HL-60 (cell line): Measurements from ENCODE around the gene FMR1.

ENCODE experiments used
- DNase-seq, 2 experiments: peaks; one replicate each; pipeline ENCODE4 v3.0.0-alpha.2; 2010 to 2020; ENCODE audit warnings: low read depth in 1 of 2, low spot score in 1 of 2
- H3K27ac ChIP-seq: fragments of 250-450 bp; sonication (Bioruptor Pico); replicated peaks from 2 replicates; pipeline ENCODE4 v1.5.1; 2020; ENCODE audit warnings: mild to moderate bottlenecking, moderate library complexity
- H3K27me3 ChIP-seq: fragments of 250-450 bp; sonication (Bioruptor Pico); 2 replicates; pipeline ENCODE4 v1.5.1; 2021; ENCODE audit warnings: mild to moderate bottlenecking, moderate library complexity; ENCODE audit not compliant: insufficient read depth, poor library complexity, severe bottlenecking
- H3K4me3 ChIP-seq: replicated peaks from 2 replicates; pipeline ENCODE4 v1.5.1; 2011; ENCODE audit warnings: mild to moderate bottlenecking, control low read depth, low read length; ENCODE audit not compliant: insufficient read depth
- GABPA ChIP-seq: IDR thresholded peaks from 2 replicates; pipeline ENCODE4 v1.6.1; 2012; ENCODE audit warnings: low read depth
- POLR2AphosphoS5 ChIP-seq: IDR thresholded peaks from 2 replicates; pipeline ENCODE4 v1.6.1; 2012; ENCODE audit warnings: low read depth
- SPI1 ChIP-seq: IDR thresholded peaks from 2 replicates; pipeline ENCODE4 v1.6.1; 2012; ENCODE audit warnings: low read depth, mild to moderate bottlenecking, borderline replicate concordance
- TF ChIP-seq, protein P1 (sequence below): IDR thresholded peaks from 2 replicates; pipeline ENCODE4 v1.6.1; 2012; ENCODE audit warnings: low read depth; ENCODE audit not compliant: insufficient replicate concordance
- TF ChIP-seq, protein P2 (sequence below): IDR thresholded peaks from one replicate; pipeline ENCODE4 v1.5.1; 2011; ENCODE audit warnings: low read length, control low read depth, inconsistent platforms; ENCODE audit not compliant: insufficient read depth

Gene FMR1

DNA sequence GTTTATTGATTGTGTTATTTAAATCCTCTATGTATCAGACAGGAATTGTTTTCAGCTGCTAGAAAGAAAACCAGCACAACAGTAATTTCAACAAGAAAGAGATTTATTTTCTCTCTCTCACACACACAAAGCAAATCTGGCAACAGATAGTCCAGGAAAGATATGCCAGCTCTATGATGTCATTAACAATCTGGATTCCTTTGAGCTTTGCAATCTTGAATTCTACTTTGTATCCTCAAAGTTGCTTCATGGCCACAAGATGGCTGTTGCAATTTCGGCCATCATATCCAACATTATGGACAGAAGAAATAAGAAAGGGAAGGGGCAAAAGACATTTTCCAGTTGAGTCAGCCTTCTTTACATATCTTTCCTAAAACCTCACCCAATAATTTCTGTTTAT, 19.8 kb upstream of the FMR1 start:
- TF ChIP-seq, protein P1, sequence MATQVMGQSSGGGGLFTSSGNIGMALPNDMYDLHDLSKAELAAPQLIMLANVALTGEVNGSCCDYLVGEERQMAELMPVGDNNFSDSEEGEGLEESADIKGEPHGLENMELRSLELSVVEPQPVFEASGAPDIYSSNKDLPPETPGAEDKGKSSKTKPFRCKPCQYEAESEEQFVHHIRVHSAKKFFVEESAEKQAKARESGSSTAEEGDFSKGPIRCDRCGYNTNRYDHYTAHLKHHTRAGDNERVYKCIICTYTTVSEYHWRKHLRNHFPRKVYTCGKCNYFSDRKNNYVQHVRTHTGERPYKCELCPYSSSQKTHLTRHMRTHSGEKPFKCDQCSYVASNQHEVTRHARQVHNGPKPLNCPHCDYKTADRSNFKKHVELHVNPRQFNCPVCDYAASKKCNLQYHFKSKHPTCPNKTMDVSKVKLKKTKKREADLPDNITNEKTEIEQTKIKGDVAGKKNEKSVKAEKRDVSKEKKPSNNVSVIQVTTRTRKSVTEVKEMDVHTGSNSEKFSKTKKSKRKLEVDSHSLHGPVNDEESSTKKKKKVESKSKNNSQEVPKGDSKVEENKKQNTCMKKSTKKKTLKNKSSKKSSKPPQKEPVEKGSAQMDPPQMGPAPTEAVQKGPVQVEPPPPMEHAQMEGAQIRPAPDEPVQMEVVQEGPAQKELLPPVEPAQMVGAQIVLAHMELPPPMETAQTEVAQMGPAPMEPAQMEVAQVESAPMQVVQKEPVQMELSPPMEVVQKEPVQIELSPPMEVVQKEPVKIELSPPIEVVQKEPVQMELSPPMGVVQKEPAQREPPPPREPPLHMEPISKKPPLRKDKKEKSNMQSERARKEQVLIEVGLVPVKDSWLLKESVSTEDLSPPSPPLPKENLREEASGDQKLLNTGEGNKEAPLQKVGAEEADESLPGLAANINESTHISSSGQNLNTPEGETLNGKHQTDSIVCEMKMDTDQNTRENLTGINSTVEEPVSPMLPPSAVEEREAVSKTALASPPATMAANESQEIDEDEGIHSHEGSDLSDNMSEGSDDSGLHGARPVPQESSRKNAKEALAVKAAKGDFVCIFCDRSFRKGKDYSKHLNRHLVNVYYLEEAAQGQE, result no peak
- TF ChIP-seq SPI1 (no peak), POLR2AphosphoS5 (no peak), GABPA (no peak)
- TF ChIP-seq, protein P2, sequence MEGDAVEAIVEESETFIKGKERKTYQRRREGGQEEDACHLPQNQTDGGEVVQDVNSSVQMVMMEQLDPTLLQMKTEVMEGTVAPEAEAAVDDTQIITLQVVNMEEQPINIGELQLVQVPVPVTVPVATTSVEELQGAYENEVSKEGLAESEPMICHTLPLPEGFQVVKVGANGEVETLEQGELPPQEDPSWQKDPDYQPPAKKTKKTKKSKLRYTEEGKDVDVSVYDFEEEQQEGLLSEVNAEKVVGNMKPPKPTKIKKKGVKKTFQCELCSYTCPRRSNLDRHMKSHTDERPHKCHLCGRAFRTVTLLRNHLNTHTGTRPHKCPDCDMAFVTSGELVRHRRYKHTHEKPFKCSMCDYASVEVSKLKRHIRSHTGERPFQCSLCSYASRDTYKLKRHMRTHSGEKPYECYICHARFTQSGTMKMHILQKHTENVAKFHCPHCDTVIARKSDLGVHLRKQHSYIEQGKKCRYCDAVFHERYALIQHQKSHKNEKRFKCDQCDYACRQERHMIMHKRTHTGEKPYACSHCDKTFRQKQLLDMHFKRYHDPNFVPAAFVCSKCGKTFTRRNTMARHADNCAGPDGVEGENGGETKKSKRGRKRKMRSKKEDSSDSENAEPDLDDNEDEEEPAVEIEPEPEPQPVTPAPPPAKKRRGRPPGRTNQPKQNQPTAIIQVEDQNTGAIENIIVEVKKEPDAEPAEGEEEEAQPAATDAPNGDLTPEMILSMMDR, result no peak
- Histone ChIP-seq H3K27ac (no peak overlapping the region), H3K27me3 (no peaks in the 10 kb centered on the region), H3K4me3 (no peak overlapping the region)
- no peak for DNase-seq

DNA sequence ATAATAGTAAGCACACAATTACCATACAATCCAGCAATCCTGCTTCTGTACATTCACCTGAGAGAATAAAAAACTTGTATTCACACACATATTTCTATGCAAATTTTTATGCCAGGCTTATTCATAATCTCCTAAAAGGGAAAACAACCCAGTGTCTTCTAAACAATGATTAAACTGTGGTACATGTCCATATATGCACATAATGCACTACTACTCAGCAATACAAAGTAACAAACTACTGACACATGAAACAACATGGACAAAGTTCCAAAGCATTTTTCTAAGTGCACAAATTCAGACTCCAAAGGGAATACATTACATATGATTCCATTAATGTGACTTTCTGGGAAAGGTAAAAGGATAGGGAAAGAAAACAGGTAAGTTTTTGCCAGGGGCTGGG, 18.0 kb upstream of the FMR1 start:
- Histone ChIP-seq H3K4me3 (no peak overlapping the region), H3K27ac (no peak overlapping the region), H3K27me3 (no peaks in the 10 kb centered on the region)
- DNase-seq, result no peak
- TF ChIP-seq, protein P1, result no peak
- TF ChIP-seq GABPA (no peak), SPI1 (no peak), POLR2AphosphoS5 (no peak)
- TF ChIP-seq, protein P2, result no peak

DNA sequence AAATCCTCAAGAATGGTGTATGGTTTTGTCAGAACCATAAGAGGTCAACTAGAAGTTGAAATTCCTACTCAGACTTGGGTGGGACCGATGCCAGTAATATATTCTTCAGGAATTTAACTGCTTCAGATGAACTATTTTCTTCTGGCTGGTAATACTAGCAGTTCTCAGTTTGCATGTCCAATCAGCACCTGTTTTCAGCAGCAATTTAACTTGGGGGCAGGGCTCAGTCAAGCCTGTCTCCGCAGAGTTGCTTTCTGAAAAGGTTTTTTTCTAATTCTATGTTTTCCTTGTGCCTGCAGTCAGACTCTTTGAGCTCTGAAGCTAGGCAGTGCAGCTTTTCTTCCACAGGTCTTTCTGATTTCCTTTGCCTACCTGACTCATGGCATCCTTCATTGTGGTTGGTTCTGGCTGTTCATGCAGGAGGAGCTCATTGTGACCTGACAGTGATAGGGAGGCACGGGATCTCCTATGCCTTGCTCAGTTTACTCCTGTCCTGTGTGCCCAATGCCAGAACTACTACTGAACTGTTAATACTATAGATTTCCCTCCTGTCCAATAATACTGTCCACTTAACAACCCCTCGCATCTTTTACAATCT, 17.3 kb upstream of the FMR1 start:
- no peaks in the 10 kb centered on the region for H3K27me3 ChIP-seq
- H3K27ac ChIP-seq, result no peak overlapping the region
- TF ChIP-seq GABPA (no peak), POLR2AphosphoS5 (no peak), SPI1 (no peak)
- TF ChIP-seq, protein P1, result no peak
- TF ChIP-seq, protein P2, result no peak
- no peak overlapping the region for H3K4me3 ChIP-seq
- DNase-seq, result no peak
